Endothelial cell of umbilical vein (primary cell): ENCODE data around the gene HADHB. TPM values are rescaled to one million over a fixed set of nuclear protein-coding genes. Genes with fewer than 3 reads are reported as not detected.

ENCODE experiments used
- BruUV-seq: library from RNA; stranded (reverse); fragments of 400-500 nt; replicated peaks from 2 replicates; lab custom pipeline; 2021; lab: Mats Ljungman, UMichigan
- CTCF ChIA-PET: fragments of 300-600, 350-600 bp; sonication (Branson Sonifier 250); formaldehyde crosslinking; loops from one replicate; lab custom pipeline; 2021; ENCODE audit warnings: antibody characterized with exemption, inconsistent platforms; lab: Charles Lee
- POLR2A ChIA-PET: fragments of 300-600, 350-600 bp; sonication (Branson Sonifier 250); formaldehyde crosslinking; loops from one replicate; lab custom pipeline; 2021; ENCODE audit warnings: antibody characterized with exemption, inconsistent platforms; lab: Charles Lee
- DNase-seq: peaks from one replicate; pipeline ENCODE4 v3.0.0-alpha.2; 2011; ENCODE audit warnings: low read depth, low spot score
- FAIRE-seq: peaks from 2 replicates; lab custom pipeline; 2011; peaks lifted over from hg19 to GRCh38; lab: Jason Lieb, UNC
- H2AFZ ChIP-seq: 2 replicates; pipeline ENCODE4 v1.6.0; 2012; ENCODE audit warnings: low read depth, low read length, control low read depth, inconsistent platforms
- H3K27ac ChIP-seq: 2 replicates; pipeline ENCODE4 v1.5.1; 2011; ENCODE audit warnings: low read depth, mild to moderate bottlenecking, control low read depth, low read length, moderate library complexity; ENCODE audit not compliant: insufficient read depth
- H3K27me3 ChIP-seq, 2 experiments: 2 replicates each; pipeline versions ENCODE4 v1.6.0 to v1.6.1; 2011; ENCODE audit warnings: low read length in 2 of 2, mixed read lengths in 1 of 2; ENCODE audit not compliant: control insufficient read depth in 2 of 2, insufficient read depth in 2 of 2
- H3K36me3 ChIP-seq, 2 experiments: 2 replicates in 1 of 2; 3 replicates in 1 of 2; pipeline ENCODE4 v1.5.1; 2011; ENCODE audit warnings: low read length in 2 of 2, mild to moderate bottlenecking in 1 of 2, moderate library complexity in 1 of 2; ENCODE audit not compliant: control insufficient read depth in 2 of 2, insufficient read depth in 2 of 2; ENCODE audit errors: extremely low read depth in 1 of 2
- H3K4me1 ChIP-seq: 3 replicates; pipeline ENCODE4 v1.5.1; 2011; ENCODE audit warnings: mild to moderate bottlenecking, low read length; ENCODE audit not compliant: control insufficient read depth, insufficient read depth; ENCODE audit errors: extremely low read depth
- H3K4me2 ChIP-seq: 2 replicates; pipeline ENCODE4 v1.6.1; 2011; ENCODE audit warnings: low read length, control low read depth, mixed read lengths; ENCODE audit not compliant: insufficient read depth
- H3K4me3 ChIP-seq, 3 experiments: fragments of 200-600 bp in 1 of 3; sonication (generic), shearing (Covaris generic) in 1 of 3; replicated peaks in 1 of 3; 2 replicates each; pipeline ENCODE4 v1.5.1; 2011 to 2016; ENCODE audit warnings: control low read depth in 3 of 3, low read length in 3 of 3, mild to moderate bottlenecking in 2 of 3, inconsistent platforms in 1 of 3, low read depth in 1 of 3, moderate library complexity in 1 of 3; ENCODE audit not compliant: insufficient read depth in 1 of 3
- H3K79me2 ChIP-seq: 2 replicates; pipeline ENCODE4 v1.6.0; 2012; ENCODE audit warnings: low read length, inconsistent platforms; ENCODE audit not compliant: control insufficient read depth, insufficient read depth
- H3K9ac ChIP-seq: replicated peaks from 2 replicates; pipeline ENCODE3; 2011; ENCODE audit warnings: low read length, control low read depth; ENCODE audit not compliant: insufficient read depth; ENCODE audit errors: extremely low read depth
- H3K9me1 ChIP-seq: replicated peaks from 3 replicates; pipeline ENCODE4 v1.6.0; 2011; ENCODE audit warnings: mild to moderate bottlenecking, low read length; ENCODE audit not compliant: control insufficient read depth, insufficient read depth; ENCODE audit errors: extremely low read depth
- H3K9me3 ChIP-seq: replicated peaks from 2 replicates; pipeline ENCODE4 v1.5.1; 2012; ENCODE audit warnings: low read length, inconsistent platforms; ENCODE audit not compliant: control insufficient read depth, insufficient read depth
- H4K20me1 ChIP-seq: replicated peaks from 2 replicates; pipeline ENCODE3; 2011; ENCODE audit warnings: mild to moderate bottlenecking, low read length; ENCODE audit not compliant: control insufficient read depth, insufficient read depth; ENCODE audit errors: extremely low read depth
- CTCF ChIP-seq, 2 donors: IDR thresholded peaks; 1 replicate in 1 of 2; 2 replicates in 1 of 2; pipeline ENCODE4 v1.5.1; 2011; ENCODE audit warnings: low read length in 2 of 2, mild to moderate bottlenecking in 2 of 2, moderate library complexity in 2 of 2, control low read depth in 1 of 2, inconsistent platforms in 1 of 2, low read depth in 1 of 2; ENCODE audit not compliant: insufficient read depth in 1 of 2; ENCODE audit errors: extremely low read depth in 1 of 2
- EZH2 ChIP-seq: IDR thresholded peaks from 2 replicates; pipeline ENCODE4 v1.6.1; 2012; ENCODE audit warnings: borderline replicate concordance, low read depth, mild to moderate bottlenecking, moderate library complexity, low read length, inconsistent platforms; ENCODE audit not compliant: severe bottlenecking
- FOS ChIP-seq: IDR thresholded peaks from 2 replicates; pipeline ENCODE4 v1.6.1; 2011; ENCODE audit warnings: mild to moderate bottlenecking, low read length, moderate library complexity, borderline replicate concordance; ENCODE audit not compliant: insufficient read depth
- GATA2 ChIP-seq: IDR thresholded peaks from 2 replicates; pipeline ENCODE4 v1.7.0; 2011; ENCODE audit warnings: low read depth, mild to moderate bottlenecking, moderate library complexity, mixed read lengths, low read length; ENCODE audit not compliant: insufficient read length, insufficient read depth
- JUN ChIP-seq: IDR thresholded peaks from 2 replicates; pipeline ENCODE4 v1.6.1; 2011; ENCODE audit warnings: borderline replicate concordance, low read depth; ENCODE audit not compliant: insufficient read length, insufficient read depth
- MAX ChIP-seq: IDR thresholded peaks from 2 replicates; pipeline ENCODE4 v1.6.1; 2011; ENCODE audit not compliant: insufficient read depth, insufficient read length
- MYC ChIP-seq: IDR thresholded peaks from one replicate; pipeline ENCODE4 v1.6.1; 2011; ENCODE audit warnings: mild to moderate bottlenecking, low read depth, low read length
- POLR2A ChIP-seq: IDR thresholded peaks from 2 replicates; pipeline ENCODE4 v1.6.1; 2012; ENCODE audit warnings: low read depth, mild to moderate bottlenecking, control low read depth, low read length
- POLR2AphosphoS5 ChIP-seq: IDR thresholded peaks from 2 replicates; pipeline ENCODE4 v1.6.1; 2012; ENCODE audit warnings: low read depth, mild to moderate bottlenecking, control low read depth, low read length, moderate library complexity; ENCODE audit not compliant: insufficient read depth
- dilution Hi-C: fragments of 300-500 bp; cut with MboI; formaldehyde crosslinking; loops from one replicate; pipeline ENCODE4 v1.15.0; 2019; ENCODE audit warnings: low sequenced_read_pairs; ENCODE audit not compliant: extremely low pct_ligation_motif_present
- intact Hi-C: fragments of 100-400 bp; cut with micrococcal nuclease; formaldehyde crosslinking; loops from one replicate; pipeline ENCODE4 v1.10.0; 2022
- polyA plus RNA-seq, 4 experiments: library from polyadenylated mRNA; depleted of rRNA in 3 of 4; stranded (reverse) in 3 of 4; unstranded in 1 of 4; fragments of >200 nt; gene quantifications; 2 replicates each; pipeline versions ENCODE4 v1.2.1 to v1.2.3, GENCODE V29; 2011 to 2012; ENCODE audit warnings: missing spikeins in 1 of 4
- total RNA-seq: library from RNA; stranded (reverse); gene quantifications from 2 replicates; pipeline ENCODE4 v1.2.3, GENCODE V29; 2021

The HADHB gene
- total and polyA plus RNA-seq, 2 donors (not counting 3 experiments of a cell fraction or from before 2014, with no cell fraction given): 92.9 to 100 TPM

GRCh38 chr2:26251893-26252292, 7.2 kb downstream of the HADHB start:
- no peak overlapping the region for H3K9ac ChIP-seq
- intact Hi-C loops: no loop called here
- BruUV-seq: no TSS peak
- no peaks in the 10 kb centered on the region for H3K36me3 ChIP-seq
- no peaks in the 10 kb centered on the region for H3K27me3 ChIP-seq
- H3K4me1 ChIP-seq: no peaks in the 10 kb centered on the region
- FAIRE-seq: no peak
- H3K4me2 ChIP-seq: no peak overlapping the region
- ChIA-PET CTCF (interaction anchor here (1.1 kb wide), 1 partner anchor 260 kb away, joined by 3 read pairs; no protein-coding TSS in a partner anchor), POLR2A (interaction anchor here (0.5 kb wide), 1 partner anchor 11 kb away, joined by 3 read pairs; no protein-coding TSS in a partner anchor)
- no peak overlapping the region for H2AFZ ChIP-seq
- peaks cover 58% of the 10 kb centered on the region for H3K79me2 ChIP-seq
- no peaks in the 10 kb centered on the region for H3K9me3 ChIP-seq
- H3K9me1 ChIP-seq: no peaks in the 10 kb centered on the region
- peaks cover 4% of the 10 kb centered on the region for H4K20me1 ChIP-seq
- no peak overlapping the region for H3K4me3 ChIP-seq
- dilution Hi-C loops: no loop called here
- DNase-seq: no peak
- no peak overlapping the region for H3K27ac ChIP-seq
- TF ChIP-seq JUN: no peak
- no peak for TF ChIP-seq GATA2
- no peak for TF ChIP-seq EZH2
- TF ChIP-seq POLR2A: no peak
- TF ChIP-seq MYC: no peak
- no peak for TF ChIP-seq CTCF (IDR thresholded peaks at IDR 0.05; ENCODE audit: extremely low read depth in 1 of 2, insufficient read depth in 1 of 2, low read depth in 1 of 2, low read length in 2 of 2)
- no peak for TF ChIP-seq MAX
- no peak for TF ChIP-seq FOS
- no peak for TF ChIP-seq POLR2AphosphoS5
